GM12878 (cell line): Measurements from ENCODE around the gene RALGDS. TPM values are rescaled to one million over a fixed set of nuclear protein-coding genes. Genes with fewer than 3 reads are reported as not detected.

ENCODE experiments used
- CBX3 ChIP-seq: fragments of 200-600 bp; sonication (generic); IDR thresholded peaks from 2 replicates; pipeline ENCODE4 v1.6.1; 2016; ENCODE audit warnings: low read depth, borderline replicate concordance
- CBX5 ChIP-seq: sonication (generic); IDR thresholded peaks from 2 replicates; pipeline ENCODE4 v1.6.1; 2016; ENCODE audit warnings: low read depth, moderate library complexity, mild to moderate bottlenecking, inconsistent platforms
- DPF2 ChIP-seq: fragments of 450-650 bp; IDR thresholded peaks from 2 replicates; pipeline ENCODE4 v1.6.1; 2017; ENCODE audit warnings: mild to moderate bottlenecking
- E2F4 ChIP-seq: IDR thresholded peaks from 2 replicates; pipeline ENCODE4 v1.6.1; 2012; ENCODE audit warnings: low read depth, low read length, improper control_type of control experiment
- ELK1 ChIP-seq: IDR thresholded peaks from 2 replicates; pipeline ENCODE4 v1.6.1; 2012; ENCODE audit warnings: low read depth, low read length, improper control_type of control experiment
- FOS ChIP-seq: IDR thresholded peaks from 3 replicates; pipeline ENCODE4 v1.6.1; 2011; ENCODE audit warnings: borderline replicate concordance; ENCODE audit not compliant: insufficient read length; ENCODE audit errors: extremely low read depth
- FOXK2 ChIP-seq: fragments of 450-650 bp; IDR thresholded peaks from 2 replicates; pipeline ENCODE4 v1.6.1; 2017; ENCODE audit warnings: mild to moderate bottlenecking, moderate library complexity
- FOXM1 ChIP-seq: IDR thresholded peaks from 2 replicates; pipeline ENCODE4 v1.6.1; 2012; ENCODE audit warnings: low read depth, mild to moderate bottlenecking, inconsistent platforms, low read length, moderate library complexity
- GATAD2B ChIP-seq: fragments of 450-650 bp; conservative IDR thresholded peaks from 2 replicates; pipeline ENCODE4 v1.6.1; 2017; ENCODE audit warnings: low read depth, mild to moderate bottlenecking, moderate library complexity
- IRF4 ChIP-seq: IDR thresholded peaks from 2 replicates; pipeline ENCODE4 v1.6.1; 2011; ENCODE audit warnings: low read depth, low read length
- MEF2B ChIP-seq: fragments of 450-650 bp; IDR thresholded peaks from 2 replicates; pipeline ENCODE4 v1.6.1; 2018; ENCODE audit warnings: mild to moderate bottlenecking, moderate library complexity; ENCODE audit not compliant: partially characterized antibody, poor library complexity, severe bottlenecking
- MYB ChIP-seq: fragments of 150-350 bp; IDR thresholded peaks from 2 replicates; pipeline ENCODE4 v1.6.1; 2014; ENCODE audit warnings: mild to moderate bottlenecking, low read depth, low read length, borderline replicate concordance
- NBN ChIP-seq: fragments of 450-650 bp; IDR thresholded peaks from 2 replicates; pipeline ENCODE4 v1.6.1; 2016
- RAD21 ChIP-seq: IDR thresholded peaks from 2 replicates; pipeline ENCODE4 v1.6.1; 2011; ENCODE audit warnings: mild to moderate bottlenecking, low read depth, low read length, moderate library complexity; ENCODE audit not compliant: insufficient read depth
- RAD51 ChIP-seq: fragments of 450-650 bp; IDR thresholded peaks from 2 replicates; pipeline ENCODE4 v1.6.1; 2016; ENCODE audit warnings: moderate library complexity, mild to moderate bottlenecking, inconsistent platforms
- RBBP5 ChIP-seq: fragments of 200-600 bp; sonication (generic); conservative IDR thresholded peaks from 2 replicates; pipeline ENCODE4 v1.6.1; 2016
- SREBF2 ChIP-seq: IDR thresholded peaks from 2 replicates; pipeline ENCODE4 v1.6.1; 2012; ENCODE audit warnings: mild to moderate bottlenecking, low read length
- STAT3 ChIP-seq: IDR thresholded peaks from 2 replicates; pipeline ENCODE4 v1.6.1; 2011; ENCODE audit warnings: low read depth, low read length, improper control_type of control experiment
- ZNF24 ChIP-seq: fragments of 450-650 bp; IDR thresholded peaks from 2 replicates; pipeline ENCODE4 v1.6.1; 2017; ENCODE audit warnings: antibody characterized with exemption, mild to moderate bottlenecking
- ZNF384 ChIP-seq: IDR thresholded peaks from 2 replicates; pipeline ENCODE4 v1.6.1; 2012; ENCODE audit warnings: low read depth, mild to moderate bottlenecking, low read length, improper control_type of control experiment, borderline replicate concordance
- ZNF622 ChIP-seq: fragments of 450-650 bp; IDR thresholded peaks from 2 replicates; pipeline ENCODE4 v1.6.1; 2017; ENCODE audit warnings: mild to moderate bottlenecking, inconsistent platforms
- polyA plus RNA-seq, 11 experiments: library from polyadenylated mRNA; depleted of rRNA in 4 of 11; unstranded in 6 of 11; stranded (reverse) in 5 of 11; fragments of >200 nt; fragmentation: Nextera tagmentation in 4 of 11; fragmentation: Illumina TruSeq in 1 of 11; extraction: Ambion mirVana in 4 of 11; extraction: Trizol in 1 of 11; gene quantifications; 1 replicate in 1 of 11; 2 replicates in 10 of 11; pipeline versions ENCODE4 v1.2.1 to v1.2.3, GENCODE V29; 2011 to 2016; ENCODE audit warnings: inconsistent platforms in 2 of 11, missing spikeins in 2 of 11, low read depth in 1 of 11
- total RNA-seq, 4 experiments: library from RNA; depleted of rRNA in 3 of 4; stranded (reverse); fragments of >200 nt in 3 of 4; fragmentation: Illumina TruSeq in 1 of 4; extraction: Trizol in 1 of 4; gene quantifications; 2 replicates each; pipeline versions ENCODE4 v1.2.1 to v1.2.3, GENCODE V29; 2013 to 2021
- TF ChIP-seq, protein P1 (sequence below): IDR thresholded peaks from 2 replicates; pipeline ENCODE4 v1.6.1; 2012; ENCODE audit warnings: mild to moderate bottlenecking, low read depth, low read length
- TF ChIP-seq, protein P2 (sequence below): IDR thresholded peaks from 2 replicates; pipeline ENCODE4 v1.6.1; 2011; ENCODE audit warnings: borderline replicate concordance, low read depth, mild to moderate bottlenecking, moderate library complexity, low read length; ENCODE audit not compliant: insufficient read depth, poor library complexity, severe bottlenecking

The RALGDS gene
- total and polyA plus RNA-seq, 10 of the 15 experiments (the other 5 are each of a cell fraction or from before 2014, with no cell fraction given): 1.3 to 48.6 (median 21.2) TPM

GRCh38 chr9:133133681-133134387 is 12.8 kb upstream of the RALGDS start (continued):
- no peak for TF ChIP-seq CBX5
- TF ChIP-seq, protein P1, sequence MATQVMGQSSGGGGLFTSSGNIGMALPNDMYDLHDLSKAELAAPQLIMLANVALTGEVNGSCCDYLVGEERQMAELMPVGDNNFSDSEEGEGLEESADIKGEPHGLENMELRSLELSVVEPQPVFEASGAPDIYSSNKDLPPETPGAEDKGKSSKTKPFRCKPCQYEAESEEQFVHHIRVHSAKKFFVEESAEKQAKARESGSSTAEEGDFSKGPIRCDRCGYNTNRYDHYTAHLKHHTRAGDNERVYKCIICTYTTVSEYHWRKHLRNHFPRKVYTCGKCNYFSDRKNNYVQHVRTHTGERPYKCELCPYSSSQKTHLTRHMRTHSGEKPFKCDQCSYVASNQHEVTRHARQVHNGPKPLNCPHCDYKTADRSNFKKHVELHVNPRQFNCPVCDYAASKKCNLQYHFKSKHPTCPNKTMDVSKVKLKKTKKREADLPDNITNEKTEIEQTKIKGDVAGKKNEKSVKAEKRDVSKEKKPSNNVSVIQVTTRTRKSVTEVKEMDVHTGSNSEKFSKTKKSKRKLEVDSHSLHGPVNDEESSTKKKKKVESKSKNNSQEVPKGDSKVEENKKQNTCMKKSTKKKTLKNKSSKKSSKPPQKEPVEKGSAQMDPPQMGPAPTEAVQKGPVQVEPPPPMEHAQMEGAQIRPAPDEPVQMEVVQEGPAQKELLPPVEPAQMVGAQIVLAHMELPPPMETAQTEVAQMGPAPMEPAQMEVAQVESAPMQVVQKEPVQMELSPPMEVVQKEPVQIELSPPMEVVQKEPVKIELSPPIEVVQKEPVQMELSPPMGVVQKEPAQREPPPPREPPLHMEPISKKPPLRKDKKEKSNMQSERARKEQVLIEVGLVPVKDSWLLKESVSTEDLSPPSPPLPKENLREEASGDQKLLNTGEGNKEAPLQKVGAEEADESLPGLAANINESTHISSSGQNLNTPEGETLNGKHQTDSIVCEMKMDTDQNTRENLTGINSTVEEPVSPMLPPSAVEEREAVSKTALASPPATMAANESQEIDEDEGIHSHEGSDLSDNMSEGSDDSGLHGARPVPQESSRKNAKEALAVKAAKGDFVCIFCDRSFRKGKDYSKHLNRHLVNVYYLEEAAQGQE: 0 out of 2 replicates have a peak, but pooled peaks have one; percentile 14
- TF ChIP-seq MEF2B: peak; percentile 58
- no peak for TF ChIP-seq CBX3
- peak; percentile 92 for TF ChIP-seq NBN
- TF ChIP-seq FOXM1: peak; percentile 77; the same call in 1 of the 2 replicates
- TF ChIP-seq ZNF24: no peak
- no peak for TF ChIP-seq SREBF2
- no peak for TF ChIP-seq ELK1
- no peak for TF ChIP-seq E2F4
- peak; percentile 42; the same call in 1 of the 2 replicates for TF ChIP-seq GATAD2B
- peak; percentile 91 for TF ChIP-seq FOXK2
- TF ChIP-seq IRF4: peak; percentile 93
- TF ChIP-seq MYB: no peak
- TF ChIP-seq RBBP5: no peak
- no peak for TF ChIP-seq RAD51
- peak; percentile 96 for TF ChIP-seq DPF2
- no peak for TF ChIP-seq ZNF622
- TF ChIP-seq ZNF384: no peak
- no peak for TF ChIP-seq RAD21
- no peak for TF ChIP-seq FOS
- TF ChIP-seq, protein P2, sequence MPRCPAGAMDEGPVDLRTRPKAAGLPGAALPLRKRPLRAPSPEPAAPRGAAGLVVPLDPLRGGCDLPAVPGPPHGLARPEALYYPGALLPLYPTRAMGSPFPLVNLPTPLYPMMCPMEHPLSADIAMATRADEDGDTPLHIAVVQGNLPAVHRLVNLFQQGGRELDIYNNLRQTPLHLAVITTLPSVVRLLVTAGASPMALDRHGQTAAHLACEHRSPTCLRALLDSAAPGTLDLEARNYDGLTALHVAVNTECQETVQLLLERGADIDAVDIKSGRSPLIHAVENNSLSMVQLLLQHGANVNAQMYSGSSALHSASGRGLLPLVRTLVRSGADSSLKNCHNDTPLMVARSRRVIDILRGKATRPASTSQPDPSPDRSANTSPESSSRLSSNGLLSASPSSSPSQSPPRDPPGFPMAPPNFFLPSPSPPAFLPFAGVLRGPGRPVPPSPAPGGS: no peak
- TF ChIP-seq STAT3: no peak
